IPS DF 6.9 (cell line): Measurements from ENCODE around the gene KHK.

ENCODE experiments used
- DNase-seq: peaks from one replicate; pipeline ENCODE4 v3.0.0-alpha.2; 2013; ENCODE audit warnings: low read depth, low spot score
- H3K27ac ChIP-seq: one replicate; pipeline ENCODE4 v1.5.1; 2013; ENCODE audit warnings: low read length, control low read depth
- H3K27me3 ChIP-seq: 2 replicates; pipeline ENCODE4 v1.6.1; 2013; ENCODE audit warnings: mild to moderate bottlenecking, low read length; ENCODE audit not compliant: control insufficient read depth, insufficient read depth
- H3K36me3 ChIP-seq: 2 replicates; pipeline ENCODE4 v1.6.1; 2013; ENCODE audit warnings: low read length; ENCODE audit not compliant: control insufficient read depth, insufficient read depth
- H3K4me1 ChIP-seq: 2 replicates; pipeline ENCODE4 v1.6.1; 2013; ENCODE audit warnings: low read length; ENCODE audit not compliant: control insufficient read depth, insufficient read depth
- H3K4me3 ChIP-seq: 2 replicates; pipeline ENCODE4 v1.5.1; 2013; ENCODE audit warnings: mild to moderate bottlenecking, low read length
- H3K9me3 ChIP-seq: 2 replicates; pipeline ENCODE4 v1.6.1; 2013; ENCODE audit warnings: low read length, inconsistent platforms; ENCODE audit not compliant: control insufficient read depth, insufficient read depth
- WGBS: extraction: QIAGEN DNeasy Blood & Tissue Kit; methylation state at CpG from one replicate; pipeline ENCODE4 v1.1.7; 2013; ENCODE audit warnings: mixed read lengths, missing lambda C conversion rate; ENCODE audit not compliant: insufficient read length, insufficient coverage; 5-methylcytosine and 5-hydroxymethylcytosine counted together

The KHK gene

DNA sequence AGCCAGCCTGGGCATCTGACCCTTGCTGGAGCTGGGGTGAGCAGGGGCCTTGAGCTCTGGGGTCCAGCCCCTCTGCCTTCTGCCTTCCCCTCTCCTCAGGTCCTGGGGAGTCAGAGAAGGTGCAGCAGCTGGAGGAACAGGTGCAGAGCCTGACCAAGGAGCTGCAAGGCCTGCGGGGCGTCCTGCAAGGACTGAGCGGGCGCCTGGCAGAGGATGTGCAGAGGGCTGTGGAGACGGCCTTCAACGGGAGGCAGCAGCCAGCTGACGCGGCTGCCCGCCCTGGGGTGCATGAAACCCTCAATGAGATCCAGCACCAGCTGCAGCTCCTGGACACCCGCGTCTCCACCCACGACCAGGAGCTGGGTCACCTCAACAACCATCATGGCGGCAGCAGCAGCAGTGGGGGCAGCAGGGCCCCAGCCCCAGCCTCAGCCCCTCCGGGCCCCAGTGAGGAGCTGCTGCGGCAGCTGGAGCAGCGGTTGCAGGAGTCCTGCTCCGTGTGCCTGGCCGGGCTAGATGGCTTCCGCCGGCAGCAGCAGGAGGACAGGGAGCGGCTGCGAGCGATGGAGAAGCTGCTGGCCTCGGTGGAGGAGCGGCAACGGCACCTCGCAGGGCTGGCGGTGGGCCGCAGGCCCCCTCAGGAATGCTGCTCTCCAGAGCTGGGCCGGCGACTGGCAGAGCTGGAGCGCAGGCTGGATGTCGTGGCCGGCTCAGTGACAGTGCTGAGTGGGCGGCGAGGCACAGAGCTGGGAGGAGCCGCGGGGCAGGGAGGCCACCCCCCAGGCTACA lies 4.4 kb upstream of the KHK start:
- WGBS = no CpG with 5 or more reads among the region's 38 CpGs
- no peak for DNase-seq
- Histone ChIP-seq H3K4me3 (no peak overlapping the region), H3K27me3 (no peaks in the 10 kb centered on the region), H3K9me3 (no peaks in the 10 kb centered on the region), H3K4me1 (peaks cover 6% of the 10 kb centered on the region), H3K27ac (no peak overlapping the region), H3K36me3 (no peaks in the 10 kb centered on the region; the same call in 1 of the 2 replicates)

DNA sequence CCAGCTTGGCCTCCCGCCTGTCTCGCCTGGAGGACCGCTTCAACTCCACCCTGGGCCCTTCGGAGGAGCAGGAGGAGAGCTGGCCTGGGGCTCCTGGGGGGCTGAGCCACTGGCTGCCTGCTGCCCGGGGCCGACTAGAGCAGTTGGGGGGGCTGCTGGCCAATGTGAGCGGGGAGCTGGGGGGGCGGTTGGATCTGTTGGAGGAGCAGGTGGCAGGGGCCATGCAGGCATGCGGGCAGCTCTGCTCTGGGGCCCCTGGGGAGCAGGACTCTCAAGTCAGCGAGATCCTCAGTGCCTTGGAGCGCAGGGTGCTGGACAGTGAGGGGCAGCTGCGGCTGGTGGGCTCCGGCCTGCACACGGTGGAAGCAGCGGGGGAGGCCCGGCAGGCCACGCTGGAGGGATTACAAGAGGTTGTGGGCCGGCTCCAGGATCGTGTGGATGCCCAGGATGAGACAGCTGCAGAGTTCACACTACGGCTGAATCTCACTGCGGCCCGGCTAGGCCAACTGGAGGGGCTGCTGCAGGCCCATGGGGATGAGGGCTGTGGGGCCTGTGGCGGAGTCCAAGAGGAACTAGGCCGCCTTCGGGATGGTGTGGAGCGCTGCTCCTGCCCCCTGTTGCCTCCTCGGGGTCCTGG lies 3.7 kb upstream of the KHK start:
- peaks cover 6% of the 10 kb centered on the region for H3K4me1 ChIP-seq
- no peak overlapping the region for H3K27ac ChIP-seq
- H3K9me3 ChIP-seq = no peaks in the 10 kb centered on the region
- no peaks in the 10 kb centered on the region; the same call in 1 of the 2 replicates for H3K36me3 ChIP-seq
- H3K27me3 ChIP-seq = no peaks in the 10 kb centered on the region
- DNase-seq = no peak
- H3K4me3 ChIP-seq = no peak overlapping the region
- no CpG with 5 or more reads among the region's 27 CpGs for WGBS

DNA sequence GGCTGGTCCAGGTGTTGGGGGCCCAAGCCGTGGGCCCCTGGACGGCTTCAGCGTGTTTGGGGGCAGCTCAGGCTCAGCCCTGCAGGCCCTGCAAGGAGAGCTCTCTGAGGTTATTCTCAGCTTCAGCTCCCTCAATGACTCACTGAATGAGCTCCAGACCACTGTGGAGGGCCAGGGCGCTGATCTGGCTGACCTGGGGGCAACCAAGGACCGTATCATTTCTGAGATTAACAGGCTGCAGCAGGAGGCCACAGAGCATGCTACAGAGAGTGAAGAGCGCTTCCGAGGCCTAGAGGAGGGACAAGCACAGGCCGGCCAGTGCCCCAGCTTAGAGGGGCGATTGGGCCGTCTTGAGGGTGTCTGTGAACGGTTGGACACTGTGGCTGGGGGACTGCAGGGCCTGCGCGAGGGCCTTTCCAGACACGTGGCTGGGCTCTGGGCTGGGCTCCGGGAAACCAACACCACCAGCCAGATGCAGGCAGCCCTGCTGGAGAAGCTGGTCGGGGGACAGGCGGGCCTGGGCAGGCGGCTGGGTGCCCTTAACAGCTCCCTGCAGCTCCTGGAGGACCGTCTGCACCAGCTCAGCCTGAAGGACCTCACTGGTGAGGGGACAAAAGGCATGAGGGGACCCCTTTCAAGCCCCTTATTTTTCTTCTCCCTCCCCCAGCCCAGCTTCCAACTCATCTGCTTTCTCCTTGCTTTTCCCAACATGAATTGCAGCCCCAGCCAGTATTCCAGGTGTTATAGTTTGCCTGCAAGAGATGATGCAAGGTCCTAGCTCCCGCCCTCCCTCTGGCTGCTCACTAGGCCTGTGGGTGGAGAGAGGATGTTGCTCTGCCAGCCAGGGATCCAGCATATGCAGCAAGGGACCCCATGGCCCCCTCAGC lies 2.9 kb upstream of the KHK start:
- Histone ChIP-seq H3K4me3 (no peak overlapping the region), H3K9me3 (no peaks in the 10 kb centered on the region), H3K27ac (no peak overlapping the region), H3K36me3 (no peaks in the 10 kb centered on the region; the same call in 1 of the 2 replicates), H3K4me1 (no peaks in the 10 kb centered on the region; the same call in 1 of the 2 replicates), H3K27me3 (no peaks in the 10 kb centered on the region)
- no peak for DNase-seq
- WGBS = no CpG with 5 or more reads among the region's 20 CpGs

DNA sequence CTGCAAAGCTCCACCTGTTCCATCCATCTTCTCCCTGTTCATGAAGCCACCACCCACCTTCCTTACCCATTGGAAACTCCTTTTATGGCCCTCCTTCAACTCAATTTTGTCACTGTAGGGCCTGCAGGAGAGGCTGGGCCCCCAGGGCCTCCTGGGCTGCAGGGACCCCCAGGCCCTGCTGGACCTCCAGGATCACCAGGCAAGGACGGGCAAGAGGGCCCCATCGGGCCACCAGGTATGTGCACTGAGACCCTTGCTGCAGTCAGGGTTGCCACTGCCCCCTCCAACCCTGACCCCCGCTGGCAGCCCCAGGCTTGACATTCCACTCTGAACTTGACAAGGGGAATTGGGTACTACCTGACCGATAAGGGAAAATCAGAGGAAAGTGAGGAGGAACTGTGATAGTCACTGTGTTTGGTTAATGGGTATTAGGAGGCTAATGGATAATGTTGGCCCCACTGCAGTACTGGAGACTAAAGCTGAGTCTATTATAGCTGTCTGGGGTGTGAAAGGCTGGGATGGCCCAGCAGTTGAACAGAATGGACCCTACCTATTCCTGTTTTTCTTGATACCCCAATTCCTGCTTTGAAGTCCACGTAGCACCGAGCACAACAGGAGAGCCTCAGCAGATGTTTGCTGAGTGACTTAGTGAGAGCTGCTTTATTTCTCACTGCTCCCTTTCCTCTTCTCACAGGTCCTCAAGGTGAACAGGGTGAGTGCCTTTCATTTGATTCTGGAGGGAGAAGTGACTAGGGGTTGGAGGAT lies 2.1 kb upstream of the KHK start:
- H3K27ac ChIP-seq = no peak overlapping the region
- WGBS = no CpG with 5 or more reads among the region's 6 CpGs

DNA sequence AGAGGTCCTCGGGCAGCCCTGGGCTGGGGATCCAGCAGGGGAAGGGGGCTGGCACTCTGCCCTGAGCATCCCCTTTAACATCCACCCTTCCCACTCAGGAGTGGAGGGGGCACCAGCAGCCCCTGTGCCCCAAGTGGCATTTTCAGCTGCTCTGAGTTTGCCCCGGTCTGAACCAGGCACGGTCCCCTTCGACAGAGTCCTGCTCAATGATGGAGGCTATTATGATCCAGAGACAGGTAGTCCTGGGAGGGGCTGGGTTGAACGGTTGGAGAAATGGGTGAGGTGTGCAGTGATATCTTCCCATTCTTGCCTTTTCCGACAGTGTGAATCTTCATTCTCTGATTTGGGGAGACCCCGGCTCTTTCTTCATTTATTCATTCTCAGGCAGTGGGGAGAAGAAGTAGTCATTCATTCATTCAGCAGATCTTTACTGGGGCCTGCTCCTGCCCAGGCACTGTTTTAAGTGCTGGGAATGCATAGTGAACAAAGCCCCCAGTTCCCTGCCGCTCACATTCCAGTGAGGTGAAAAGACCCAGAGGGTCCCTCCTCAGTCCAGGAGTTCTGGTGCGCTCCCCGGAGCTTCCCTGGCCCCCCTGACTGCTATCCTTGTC lies 1.4 kb upstream of the KHK start:
- peak overlapping the region; percentile 49; the same call in 1 of the 2 replicates for H3K4me3 ChIP-seq
- H3K27ac ChIP-seq = no peak overlapping the region
- no CpG with 5 or more reads among the region's 10 CpGs for WGBS
- H3K9me3 ChIP-seq = no peaks in the 10 kb centered on the region
- no peaks in the 10 kb centered on the region; the same call in 1 of the 2 replicates for H3K4me1 ChIP-seq
- no peaks in the 10 kb centered on the region for H3K27me3 ChIP-seq
- H3K36me3 ChIP-seq = no peaks in the 10 kb centered on the region; the same call in 1 of the 2 replicates
- no peak for DNase-seq

More for the DNA sequence above, 2.1 kb upstream of the KHK start:
- H3K4me1 ChIP-seq = no peaks in the 10 kb centered on the region; the same call in 1 of the 2 replicates
- H3K4me3 ChIP-seq = no peak overlapping the region
- no peaks in the 10 kb centered on the region for H3K9me3 ChIP-seq
- no peaks in the 10 kb centered on the region; the same call in 1 of the 2 replicates for H3K36me3 ChIP-seq
- DNase-seq = no peak
- no peaks in the 10 kb centered on the region for H3K27me3 ChIP-seq

DNA sequence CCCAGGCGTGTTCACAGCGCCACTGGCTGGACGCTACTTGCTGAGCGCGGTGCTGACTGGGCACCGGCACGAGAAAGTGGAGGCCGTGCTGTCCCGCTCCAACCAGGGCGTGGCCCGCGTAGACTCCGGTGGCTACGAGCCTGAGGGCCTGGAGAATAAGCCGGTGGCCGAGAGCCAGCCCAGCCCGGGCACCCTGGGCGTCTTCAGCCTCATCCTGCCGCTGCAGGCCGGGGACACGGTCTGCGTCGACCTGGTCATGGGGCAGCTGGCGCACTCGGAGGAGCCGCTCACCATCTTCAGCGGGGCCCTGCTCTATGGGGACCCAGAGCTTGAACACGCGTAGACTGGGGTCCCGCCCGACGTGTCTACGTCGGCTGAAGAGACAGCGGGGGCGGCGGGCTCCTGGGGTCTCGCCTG lies 891 bp upstream of the KHK start:
- no peaks in the 10 kb centered on the region for H3K9me3 ChIP-seq
- H3K36me3 ChIP-seq = no peaks in the 10 kb centered on the region; the same call in 1 of the 2 replicates
- no peaks in the 10 kb centered on the region; the same call in 1 of the 2 replicates for H3K4me1 ChIP-seq
- no peak overlapping the region for H3K27ac ChIP-seq
- no peak for DNase-seq
- peak overlapping the region; percentile 49; the same call in 1 of the 2 replicates for H3K4me3 ChIP-seq
- WGBS = no CpG with 5 or more reads among the region's 38 CpGs
- no peaks in the 10 kb centered on the region for H3K27me3 ChIP-seq

DNA sequence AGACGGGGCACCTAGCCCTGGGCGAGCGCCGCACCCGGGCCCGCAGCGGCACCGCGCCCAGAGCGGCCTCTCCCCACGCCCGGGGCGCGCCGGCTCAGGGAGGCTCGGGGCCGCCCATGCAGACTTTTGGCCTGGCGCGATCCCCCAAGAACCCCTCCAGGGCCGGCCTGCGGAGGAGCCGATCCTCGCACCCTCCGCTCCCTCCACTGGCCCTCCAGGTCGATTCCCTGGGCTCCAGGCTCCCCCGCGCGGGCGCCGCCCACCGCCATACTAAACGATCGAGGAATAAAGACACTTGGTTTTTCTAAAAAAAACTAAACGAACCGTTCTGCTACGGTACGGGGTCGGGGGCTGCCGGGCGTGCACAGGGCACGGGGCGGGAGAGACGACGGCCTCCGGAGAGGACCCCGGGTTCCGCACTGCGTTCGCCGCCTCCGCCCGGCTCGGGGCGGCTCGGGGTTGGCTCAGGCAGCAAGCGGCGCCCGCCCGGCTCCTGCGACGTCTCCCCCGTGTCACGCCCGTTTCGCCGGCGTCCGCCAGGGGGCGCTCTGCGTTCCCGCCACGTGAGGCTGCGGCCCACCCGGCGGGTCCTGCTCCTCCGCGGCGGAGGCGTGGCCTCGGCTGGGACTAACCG lies 365 bp upstream of the KHK start:
- Histone ChIP-seq H3K36me3 (no peaks in the 10 kb centered on the region; the same call in 1 of the 2 replicates), H3K4me3 (peak overlapping the region; percentile 49; the same call in 1 of the 2 replicates), H3K27ac (no peak overlapping the region), H3K4me1 (no peaks in the 10 kb centered on the region; the same call in 1 of the 2 replicates), H3K27me3 (no peaks in the 10 kb centered on the region), H3K9me3 (no peaks in the 10 kb centered on the region)
- no peak for DNase-seq
- WGBS = no CpG with 5 or more reads among the region's 81 CpGs

DNA sequence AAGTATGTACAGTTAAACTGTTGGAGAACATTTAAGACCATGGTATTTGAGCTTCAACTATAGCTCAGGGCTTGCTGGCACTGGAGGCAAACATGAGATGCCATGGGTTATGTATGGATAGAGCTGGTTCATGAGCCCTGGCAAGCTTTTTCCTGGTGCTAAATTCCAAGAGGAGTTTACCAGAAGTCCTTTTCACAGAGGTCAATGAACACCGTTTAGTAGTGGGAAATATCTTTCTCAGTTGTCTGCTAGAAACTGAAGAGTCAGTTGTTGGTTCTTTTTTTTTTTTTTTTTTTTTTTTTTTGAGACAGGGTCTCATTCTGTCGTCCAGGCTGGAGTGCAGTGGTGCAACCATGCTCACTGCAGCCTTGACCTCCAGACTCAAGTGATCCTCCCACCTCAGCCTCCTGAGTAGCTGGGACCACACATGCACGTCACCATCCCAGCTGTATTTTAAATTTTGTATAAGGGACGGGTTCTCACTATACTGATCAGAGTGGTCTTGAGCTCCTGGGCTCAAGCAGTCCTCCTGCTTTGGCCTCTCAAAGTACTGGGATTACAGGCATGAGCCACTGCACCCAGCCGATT lies 1.3 kb downstream of the KHK start:
- Histone ChIP-seq H3K4me3 (no peak overlapping the region), H3K36me3 (no peaks in the 10 kb centered on the region), H3K27me3 (no peaks in the 10 kb centered on the region), H3K27ac (no peak overlapping the region), H3K4me1 (no peaks in the 10 kb centered on the region), H3K9me3 (no peaks in the 10 kb centered on the region)
- WGBS = no CpG with 5 or more reads among the region's 5 CpGs
- no peak for DNase-seq

DNA sequence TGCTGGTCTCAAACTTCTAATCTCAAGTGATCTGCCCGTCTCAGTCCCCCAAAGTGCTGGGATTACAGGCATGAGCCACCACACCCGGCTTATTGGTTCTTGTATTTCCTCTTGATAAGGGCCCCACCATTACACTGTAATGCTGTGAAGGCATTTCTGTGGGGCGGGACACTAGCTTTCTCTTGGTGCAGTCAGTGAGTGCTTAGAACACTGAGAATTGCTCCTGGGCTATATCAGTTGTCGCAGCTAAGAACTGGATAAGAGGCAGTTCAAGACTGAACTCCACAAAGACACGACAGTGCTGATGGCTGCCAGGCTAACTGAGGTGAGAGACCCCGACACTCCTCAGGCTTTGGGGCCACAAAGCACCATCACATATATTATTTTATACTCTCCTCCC lies 2.1 kb downstream of the KHK start:
- WGBS = no CpG with 5 or more reads among the region's 6 CpGs
- H3K9me3 ChIP-seq = no peaks in the 10 kb centered on the region
- H3K4me3 ChIP-seq = no peak overlapping the region
- H3K27me3 ChIP-seq = no peaks in the 10 kb centered on the region
- no peak overlapping the region for H3K27ac ChIP-seq
- DNase-seq = no peak
- no peaks in the 10 kb centered on the region for H3K4me1 ChIP-seq
- no peaks in the 10 kb centered on the region for H3K36me3 ChIP-seq
